ENCODE measurements around the gene G6PD. TPM values are rescaled to one million over a fixed set of nuclear protein-coding genes. Genes with fewer than 3 reads are reported as not detected.

Gene G6PD
- total RNA-seq, 6 experiments from 2014 or later, result 119 to 226 (median 192) TPM

DNA sequence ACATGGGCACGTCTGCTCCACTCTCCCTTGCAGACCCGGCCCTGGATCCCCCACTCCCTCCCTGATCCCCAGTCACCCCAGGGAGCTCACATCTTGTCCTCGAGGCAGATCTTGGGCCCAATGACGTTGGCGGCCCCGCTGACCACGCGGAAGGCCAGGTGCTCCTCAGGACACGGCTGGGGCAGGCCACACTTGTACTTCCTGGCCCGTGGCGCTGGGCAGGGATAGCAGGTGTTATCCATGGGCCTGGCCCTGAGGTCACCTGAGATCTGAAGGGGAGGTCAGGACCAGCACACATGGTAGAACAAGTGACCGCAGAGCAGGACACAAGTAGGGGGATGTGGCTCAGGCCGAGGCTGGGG lies 38.3 kb downstream of the G6PD start:
- no peaks in the 10 kb centered on the region for H3K9me3 Mint-ChIP-seq

DNA sequence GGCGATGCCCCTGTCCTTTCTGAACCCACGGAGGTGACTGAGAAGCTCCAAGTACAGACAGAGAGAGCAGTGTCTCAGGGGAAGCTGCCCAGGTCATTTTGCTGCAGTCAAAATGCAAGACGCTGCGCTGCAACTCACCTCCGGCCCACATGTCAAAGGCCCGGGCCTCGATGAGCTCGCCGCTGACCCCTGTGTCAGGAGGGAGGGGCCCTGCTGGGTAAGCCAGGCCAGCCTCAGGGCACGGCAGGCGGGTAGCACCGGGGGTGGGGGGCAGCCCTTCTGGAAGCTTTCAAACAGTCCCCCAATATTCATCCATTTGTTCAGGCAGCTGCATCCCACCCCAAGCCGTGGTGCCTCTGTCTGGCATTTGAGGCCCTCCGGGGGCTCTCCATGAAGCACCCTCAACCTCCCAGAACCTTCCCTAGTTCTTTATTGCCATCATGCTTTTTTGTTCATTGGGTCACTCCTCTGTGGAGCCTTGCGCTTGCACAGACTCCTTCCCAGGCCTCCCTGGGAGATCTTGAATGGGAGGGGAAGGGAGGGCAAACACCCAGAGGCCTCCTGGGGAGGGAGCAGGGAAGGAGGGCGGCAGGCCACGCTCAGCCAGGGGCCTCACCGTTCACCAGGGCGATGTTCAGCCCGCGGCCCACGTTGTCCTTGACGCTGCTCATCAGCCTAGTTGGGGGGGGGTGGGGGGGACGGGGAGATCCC lies 38.8 kb downstream of the G6PD start:
- H3K9me3 Mint-ChIP-seq, result no peaks in the 10 kb centered on the region
- H3K27ac Mint-ChIP-seq, result no peak overlapping the region
- no peak for DNase-seq
- H3K4me3 Mint-ChIP-seq, result no peak overlapping the region
- H3K27me3 Mint-ChIP-seq (ENCODE audit: insufficient read depth), result peaks cover 2% of the 10 kb centered on the region; the same call in 1 of the 2 replicates
- peaks cover 10% of the 10 kb centered on the region for H3K4me1 Mint-ChIP-seq (ENCODE audit: low read depth)
- TF ChIP-seq, protein P1, sequence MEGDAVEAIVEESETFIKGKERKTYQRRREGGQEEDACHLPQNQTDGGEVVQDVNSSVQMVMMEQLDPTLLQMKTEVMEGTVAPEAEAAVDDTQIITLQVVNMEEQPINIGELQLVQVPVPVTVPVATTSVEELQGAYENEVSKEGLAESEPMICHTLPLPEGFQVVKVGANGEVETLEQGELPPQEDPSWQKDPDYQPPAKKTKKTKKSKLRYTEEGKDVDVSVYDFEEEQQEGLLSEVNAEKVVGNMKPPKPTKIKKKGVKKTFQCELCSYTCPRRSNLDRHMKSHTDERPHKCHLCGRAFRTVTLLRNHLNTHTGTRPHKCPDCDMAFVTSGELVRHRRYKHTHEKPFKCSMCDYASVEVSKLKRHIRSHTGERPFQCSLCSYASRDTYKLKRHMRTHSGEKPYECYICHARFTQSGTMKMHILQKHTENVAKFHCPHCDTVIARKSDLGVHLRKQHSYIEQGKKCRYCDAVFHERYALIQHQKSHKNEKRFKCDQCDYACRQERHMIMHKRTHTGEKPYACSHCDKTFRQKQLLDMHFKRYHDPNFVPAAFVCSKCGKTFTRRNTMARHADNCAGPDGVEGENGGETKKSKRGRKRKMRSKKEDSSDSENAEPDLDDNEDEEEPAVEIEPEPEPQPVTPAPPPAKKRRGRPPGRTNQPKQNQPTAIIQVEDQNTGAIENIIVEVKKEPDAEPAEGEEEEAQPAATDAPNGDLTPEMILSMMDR (IDR thresholded peaks at IDR 0.05), result no peak
- H3K36me3 Mint-ChIP-seq (ENCODE audit: low read depth), result peaks cover 18% of the 10 kb centered on the region

More for the DNA sequence above, 38.3 kb downstream of the G6PD start:
- Mint-ChIP-seq H3K27ac (no peak overlapping the region), H3K27me3 (ENCODE audit: insufficient read depth) (peaks cover 2% of the 10 kb centered on the region; the same call in 1 of the 2 replicates), H3K4me3 (no peak overlapping the region), H3K36me3 (ENCODE audit: low read depth) (peaks cover 18% of the 10 kb centered on the region), H3K4me1 (ENCODE audit: low read depth) (peaks cover 10% of the 10 kb centered on the region)
- TF ChIP-seq, protein P1 (IDR thresholded peaks at IDR 0.05), result no peak
- DNase-seq, result no peak

DNA sequence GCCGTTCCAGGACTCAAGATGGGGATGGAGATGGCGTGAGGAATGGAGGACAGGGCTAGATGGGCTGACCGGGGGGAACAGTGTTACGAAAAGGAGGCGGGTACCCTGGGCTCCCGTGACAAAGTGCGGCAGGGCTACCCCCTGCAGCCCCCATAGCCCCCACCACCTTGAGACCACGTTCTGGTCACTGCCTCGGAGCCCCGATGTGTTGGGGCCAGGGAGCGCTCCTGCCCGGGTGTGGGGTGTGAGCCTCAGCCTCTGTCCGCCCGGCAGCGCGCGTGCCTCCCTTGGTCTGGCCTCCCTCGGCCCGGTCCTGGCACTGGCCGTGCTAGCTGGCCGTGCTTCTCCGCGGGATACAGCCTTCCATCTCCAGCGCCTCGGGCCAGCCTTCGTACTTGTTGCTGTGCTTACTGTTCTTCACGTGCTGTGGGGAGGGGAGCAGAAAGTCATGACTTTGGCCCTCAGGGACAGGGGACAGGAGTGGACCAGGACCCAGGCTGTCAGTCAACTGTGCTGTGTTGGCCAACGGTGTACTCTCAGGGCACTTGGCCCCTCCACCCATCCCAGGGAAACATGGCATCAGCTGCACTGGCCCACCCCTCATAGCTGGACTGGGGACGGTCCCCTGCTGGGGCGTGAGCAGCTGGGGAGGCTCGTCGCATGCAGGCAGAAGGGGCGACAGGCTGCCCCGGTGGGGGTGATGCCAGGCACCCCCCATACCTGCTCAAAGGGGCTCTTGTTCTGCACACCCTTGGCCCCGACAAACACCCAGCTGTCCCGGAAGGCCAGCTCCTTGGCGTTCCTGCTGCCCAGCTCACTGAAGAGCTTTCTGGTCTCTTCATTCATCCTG lies 39.9 kb downstream of the G6PD start:
- Mint-ChIP-seq H3K27me3 (ENCODE audit: insufficient read depth) (peaks cover 4% of the 10 kb centered on the region), H3K9me3 (no peaks in the 10 kb centered on the region)
- no peak for DNase-seq

DNA sequence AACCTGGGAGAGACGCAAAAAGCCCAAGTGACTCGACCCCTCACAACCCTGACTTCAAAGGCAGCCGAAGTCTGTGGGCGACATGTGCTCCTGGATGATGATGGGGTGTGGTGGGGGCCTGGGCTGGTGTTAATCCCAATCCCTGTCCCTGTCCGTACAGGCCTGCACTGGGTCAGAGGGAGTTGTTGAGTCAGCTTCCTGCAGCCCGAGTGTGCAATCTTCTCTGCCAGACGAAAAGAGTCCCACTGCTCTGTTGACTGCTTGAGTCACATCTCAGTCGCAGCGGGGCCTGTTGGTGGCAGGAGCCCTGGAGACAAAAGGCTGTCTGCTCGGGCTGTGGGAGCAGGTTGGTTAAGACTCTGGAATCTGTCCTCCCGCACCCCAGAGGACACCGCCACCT lies 40.9 kb downstream of the G6PD start:
- H3K36me3 Mint-ChIP-seq (ENCODE audit: low read depth), result peaks cover 13% of the 10 kb centered on the region
- no peak overlapping the region for H3K4me3 Mint-ChIP-seq
- DNase-seq, result peak; percentile 63
- H3K9me3 Mint-ChIP-seq, result no peaks in the 10 kb centered on the region
- peaks cover 10% of the 10 kb centered on the region for H3K4me1 Mint-ChIP-seq (ENCODE audit: low read depth)
- TF ChIP-seq, protein P1 (IDR thresholded peaks at IDR 0.05), result no peak
- peak overlapping the region; percentile 78 for H3K27ac Mint-ChIP-seq
- H3K27me3 Mint-ChIP-seq (ENCODE audit: insufficient read depth), result peaks cover 4% of the 10 kb centered on the region

More for the DNA sequence above, 39.9 kb downstream of the G6PD start:
- Mint-ChIP-seq H3K4me1 (ENCODE audit: low read depth) (peaks cover 10% of the 10 kb centered on the region), H3K27ac (peak overlapping the region; percentile 78), H3K36me3 (ENCODE audit: low read depth) (peaks cover 18% of the 10 kb centered on the region), H3K4me3 (no peak overlapping the region)
- TF ChIP-seq, protein P1 (IDR thresholded peaks at IDR 0.05), result no peak

DNA sequence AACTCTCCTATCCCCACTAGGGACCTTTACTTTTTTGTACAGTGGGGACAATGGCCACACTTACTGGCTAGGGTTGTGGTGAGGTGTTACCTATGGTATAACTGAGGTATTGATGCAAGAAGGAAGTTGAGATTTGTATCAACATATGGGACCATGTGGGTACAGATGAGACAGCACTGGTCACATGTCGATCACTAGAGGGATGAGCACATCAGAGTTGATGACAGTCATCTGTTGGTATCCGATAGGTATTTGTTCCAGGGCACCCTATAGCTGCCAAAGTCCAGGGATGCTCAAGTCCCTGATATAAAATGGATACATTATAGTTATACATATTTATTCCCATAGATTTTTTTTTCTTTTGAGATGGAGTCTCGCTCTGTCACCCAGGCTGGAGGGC lies 43.7 kb downstream of the G6PD start:
- H3K27ac Mint-ChIP-seq, result no peak overlapping the region
- peaks cover 4% of the 10 kb centered on the region for H3K27me3 Mint-ChIP-seq (ENCODE audit: insufficient read depth)
- H3K4me1 Mint-ChIP-seq (ENCODE audit: low read depth), result peaks cover 11% of the 10 kb centered on the region
- no peaks in the 10 kb centered on the region for H3K9me3 Mint-ChIP-seq
- H3K36me3 Mint-ChIP-seq (ENCODE audit: low read depth), result peaks cover 4% of the 10 kb centered on the region; the same call in 1 of the 2 replicates
- H3K4me3 Mint-ChIP-seq, result no peak overlapping the region
- TF ChIP-seq, protein P1 (IDR thresholded peaks at IDR 0.05), result no peak
- DNase-seq, result no peak

Data from HFFc6 (cell line).